ENCODE data around the gene OPCML. TPM values are rescaled to one million over a fixed set of nuclear protein-coding genes. Genes with fewer than 3 reads are reported as not detected.

The OPCML gene
- total RNA-seq, 2 experiments from 2014 or later, result not detected

DNA sequence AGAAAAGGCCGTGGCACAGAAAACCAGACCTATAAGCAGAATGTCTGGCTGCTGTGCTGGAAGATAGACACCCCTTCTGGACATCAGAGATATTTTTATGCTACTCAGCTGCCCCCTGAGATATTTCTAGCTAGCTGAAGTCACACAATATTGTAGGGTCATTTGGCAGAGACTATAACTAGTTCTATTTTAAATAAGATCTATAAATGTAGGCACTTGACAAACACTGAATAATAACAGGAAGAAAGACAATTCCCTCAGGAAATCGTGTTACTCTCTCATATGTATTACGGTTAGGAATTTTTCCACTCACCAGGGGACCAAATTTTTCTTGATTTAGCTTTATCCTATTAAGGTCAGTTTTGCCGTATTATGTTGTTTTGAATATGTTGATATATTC lies 845.4 kb downstream of the OPCML start:
- CTCF ChIA-PET, result interaction anchor here (0.7 kb wide), 1 partner anchor 14 kb away, joined by 4 read pairs; no protein-coding TSS in a partner anchor
- H3K4me1 Mint-ChIP-seq, result peaks cover 6% of the 10 kb centered on the region
- no peak overlapping the region for H3K27ac Mint-ChIP-seq
- H3K9me3 Mint-ChIP-seq (ENCODE audit: low read depth), result no peaks in the 10 kb centered on the region
- no peaks in the 10 kb centered on the region for H3K27me3 Mint-ChIP-seq
- no peaks in the 10 kb centered on the region for H3K36me3 Mint-ChIP-seq (ENCODE audit: low read depth)
- DNase-seq (no peak), ATAC-seq (no peak)
- intact Hi-C loops (cut with DNase I, micrococcal nuclease), result no loop called here
- POLR2A ChIA-PET, result no interaction called here
- no peak overlapping the region for H3K4me3 Mint-ChIP-seq

DNA sequence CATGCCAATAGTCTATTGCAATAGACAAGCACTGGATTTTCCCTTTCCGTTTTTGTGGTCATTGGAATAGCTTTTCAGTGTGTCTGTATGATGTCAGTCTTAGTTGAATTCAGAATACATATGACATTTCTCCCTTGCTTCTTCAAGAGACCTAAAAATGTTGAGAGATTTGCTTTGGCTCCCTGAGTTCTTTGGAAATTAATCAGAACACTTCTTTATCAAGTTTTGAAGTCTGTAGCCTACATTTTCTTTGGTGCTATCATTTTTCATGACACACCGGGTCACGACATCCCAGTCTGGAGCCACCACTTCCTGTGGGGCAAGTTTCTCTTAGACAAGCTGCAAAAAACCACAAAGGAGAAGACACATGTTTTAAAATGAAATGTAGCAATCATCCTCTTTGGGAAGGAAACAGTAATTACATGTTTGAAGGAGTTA lies 847.1 kb downstream of the OPCML start:
- no peak overlapping the region for H3K4me3 Mint-ChIP-seq
- POLR2A ChIA-PET, result no interaction called here
- ATAC-seq, result no peak
- no peak overlapping the region for H3K27ac Mint-ChIP-seq
- intact Hi-C loops (cut with DNase I, micrococcal nuclease), result no loop called here
- H3K36me3 Mint-ChIP-seq (ENCODE audit: low read depth), result no peaks in the 10 kb centered on the region
- H3K9me3 Mint-ChIP-seq (ENCODE audit: low read depth), result no peaks in the 10 kb centered on the region
- CTCF ChIA-PET, result interaction anchor here (1.1 kb wide), 1 partner anchor 8 kb away, joined by 3 read pairs; no protein-coding TSS in a partner anchor
- DNase-seq, result peak; percentile 25
- peaks cover 6% of the 10 kb centered on the region for H3K4me1 Mint-ChIP-seq
- H3K27me3 Mint-ChIP-seq, result no peaks in the 10 kb centered on the region

DNA sequence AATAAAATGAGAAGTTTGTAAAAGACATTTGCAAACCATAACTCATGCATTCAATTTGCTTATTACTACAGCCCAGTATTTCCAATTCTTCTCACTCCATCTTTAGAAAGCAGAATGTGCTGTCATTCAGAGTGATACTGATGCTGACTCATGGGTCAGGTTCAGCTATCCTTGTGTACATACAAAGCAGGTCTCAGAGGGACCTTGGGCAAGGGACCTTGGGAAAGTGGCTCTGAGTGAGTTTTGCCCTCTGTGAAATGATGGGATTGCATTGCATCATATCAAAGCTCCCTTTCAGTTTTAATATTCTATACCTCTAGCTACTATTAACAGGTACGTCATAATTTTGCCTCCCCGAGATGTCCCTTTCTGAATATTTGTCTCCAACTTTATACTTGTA lies 848.7 kb downstream of the OPCML start:
- intact Hi-C loops (cut with DNase I, micrococcal nuclease), result no loop called here
- CTCF ChIA-PET, result no interaction called here
- H3K27ac Mint-ChIP-seq, result no peak overlapping the region
- H3K9me3 Mint-ChIP-seq (ENCODE audit: low read depth), result no peaks in the 10 kb centered on the region
- H3K27me3 Mint-ChIP-seq, result no peaks in the 10 kb centered on the region
- H3K4me1 Mint-ChIP-seq, result peaks cover 6% of the 10 kb centered on the region
- POLR2A ChIA-PET, result no interaction called here
- H3K4me3 Mint-ChIP-seq, result no peak overlapping the region
- no peak for DNase-seq
- no peak for ATAC-seq
- no peaks in the 10 kb centered on the region for H3K36me3 Mint-ChIP-seq (ENCODE audit: low read depth)

DNA sequence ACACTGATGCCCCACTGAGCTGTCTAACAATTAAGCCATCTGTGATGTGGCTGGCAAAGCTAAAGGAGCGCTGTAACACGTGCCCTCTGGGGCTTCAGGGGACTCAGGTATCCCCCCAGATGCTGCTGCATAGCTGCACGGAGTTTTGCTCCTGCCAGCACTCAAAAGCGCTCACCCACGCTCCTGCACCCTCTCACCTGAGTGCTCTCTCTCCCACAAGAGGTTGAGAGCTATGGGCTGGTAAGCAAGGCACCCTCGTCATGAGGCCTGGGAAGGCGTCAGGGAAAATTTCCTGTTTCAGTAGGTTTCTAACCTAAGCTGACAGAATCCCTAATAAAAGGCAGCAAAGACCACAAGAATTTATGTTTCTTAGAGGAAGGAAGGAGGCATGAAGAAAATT lies 850.3 kb downstream of the OPCML start:
- peaks cover 6% of the 10 kb centered on the region for H3K4me1 Mint-ChIP-seq
- no peaks in the 10 kb centered on the region for H3K27me3 Mint-ChIP-seq
- H3K27ac Mint-ChIP-seq, result no peak overlapping the region
- no peaks in the 10 kb centered on the region for H3K36me3 Mint-ChIP-seq (ENCODE audit: low read depth)
- ATAC-seq (no peak), DNase-seq (no peak)
- ChIA-PET CTCF (no interaction called here), POLR2A (no interaction called here)
- peaks cover 4% of the 10 kb centered on the region for H3K9me3 Mint-ChIP-seq (ENCODE audit: low read depth)
- no peak overlapping the region for H3K4me3 Mint-ChIP-seq
- intact Hi-C loops (cut with DNase I, micrococcal nuclease), result no loop called here

DNA sequence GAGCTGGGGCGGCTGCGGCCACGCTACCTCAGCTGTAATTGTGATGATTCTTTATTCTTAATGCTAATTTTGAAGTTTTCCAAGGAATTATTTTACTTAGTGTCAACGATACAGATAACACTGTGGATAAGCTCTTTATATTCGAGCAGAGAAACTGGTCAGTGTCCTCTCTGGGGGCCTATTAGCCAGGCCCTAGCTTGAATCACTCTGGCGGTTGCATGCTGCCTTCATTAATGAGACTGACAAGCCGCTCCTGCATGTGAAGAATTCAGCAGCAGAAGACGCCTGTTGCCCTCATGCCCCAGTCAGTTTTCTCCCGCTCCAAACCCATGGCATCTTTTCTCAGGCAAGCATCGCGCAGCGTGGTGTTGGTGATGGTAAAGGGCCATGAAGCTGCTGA lies 851.7 kb downstream of the OPCML start:
- Mint-ChIP-seq H3K4me1 (peaks cover 6% of the 10 kb centered on the region), H3K4me3 (no peak overlapping the region), H3K9me3 (ENCODE audit: low read depth) (peaks cover 4% of the 10 kb centered on the region), H3K36me3 (ENCODE audit: low read depth) (no peaks in the 10 kb centered on the region), H3K27ac (no peak overlapping the region), H3K27me3 (no peaks in the 10 kb centered on the region)
- POLR2A ChIA-PET, result no interaction called here
- DNase-seq (no peak), ATAC-seq (no peak)
- CTCF ChIA-PET, result interaction anchor here (0.9 kb wide), 1 partner anchor 10 kb away, joined by 3 read pairs; no protein-coding TSS in a partner anchor
- intact Hi-C loops (cut with DNase I, micrococcal nuclease), result no loop called here

DNA sequence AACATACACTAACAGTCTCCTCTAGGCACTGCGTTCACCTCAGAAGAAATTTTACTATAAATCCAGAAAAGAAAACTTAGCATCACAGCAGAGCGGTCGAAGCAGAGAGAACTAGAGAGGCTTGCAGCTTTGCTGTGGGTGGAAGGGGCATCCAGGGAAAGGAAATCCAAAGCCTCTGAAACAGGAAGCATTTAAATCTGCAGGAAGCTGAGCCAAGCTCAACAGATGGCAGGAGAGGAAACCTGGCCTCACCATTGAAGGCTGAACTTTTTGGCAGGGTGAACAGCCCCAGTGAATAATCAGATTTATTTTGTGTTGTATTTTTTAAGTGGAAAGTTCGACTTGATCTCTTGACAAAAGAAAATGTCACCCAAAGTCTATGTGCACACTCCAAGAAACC lies 858.1 kb downstream of the OPCML start:
- intact Hi-C loops (cut with DNase I, micrococcal nuclease), result no loop called here
- ChIA-PET POLR2A (no interaction called here), CTCF (no interaction called here)
- no peaks in the 10 kb centered on the region for H3K4me1 Mint-ChIP-seq
- no peaks in the 10 kb centered on the region for H3K36me3 Mint-ChIP-seq (ENCODE audit: low read depth)
- peaks cover 4% of the 10 kb centered on the region for H3K9me3 Mint-ChIP-seq (ENCODE audit: low read depth)
- no peak for ATAC-seq
- no peak overlapping the region for H3K27ac Mint-ChIP-seq
- no peaks in the 10 kb centered on the region for H3K27me3 Mint-ChIP-seq
- no peak overlapping the region for H3K4me3 Mint-ChIP-seq
- no peak for DNase-seq

DNA sequence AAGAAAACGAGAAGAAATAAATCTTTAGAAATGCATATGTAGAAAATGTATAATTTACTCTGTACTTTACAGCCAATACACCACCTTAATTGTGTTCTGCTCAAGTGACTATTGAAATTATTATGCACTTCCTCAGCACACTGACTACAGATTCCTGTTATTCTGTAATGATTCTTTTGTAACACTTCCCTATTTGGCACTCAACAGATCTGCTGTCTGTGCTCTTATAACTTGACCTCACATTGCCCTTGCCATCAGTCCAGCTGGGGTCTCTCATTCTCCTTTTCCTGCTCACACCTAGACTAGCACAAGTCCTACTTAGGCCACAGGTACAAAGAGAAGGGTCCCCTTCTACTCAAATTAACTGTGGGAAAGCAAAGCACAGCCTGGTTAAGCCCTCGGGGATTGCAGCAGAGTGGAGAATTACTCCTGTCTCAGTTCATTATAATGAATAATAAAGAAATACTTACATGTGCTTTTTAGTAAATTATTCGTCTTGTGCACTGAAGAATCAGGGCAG lies 860.4 kb downstream of the OPCML start:
- H3K4me3 Mint-ChIP-seq, result no peak overlapping the region
- no peak for DNase-seq
- H3K36me3 Mint-ChIP-seq (ENCODE audit: low read depth), result no peaks in the 10 kb centered on the region
- no peaks in the 10 kb centered on the region for H3K4me1 Mint-ChIP-seq
- no peak overlapping the region for H3K27ac Mint-ChIP-seq
- H3K27me3 Mint-ChIP-seq, result no peaks in the 10 kb centered on the region
- no peaks in the 10 kb centered on the region for H3K9me3 Mint-ChIP-seq (ENCODE audit: low read depth)
- ChIA-PET POLR2A (no interaction called here), CTCF (interaction anchor here (0.6 kb wide), 1 partner anchor 122 kb away, joined by 6 read pairs; no protein-coding TSS in a partner anchor)
- no peak for ATAC-seq
- intact Hi-C loops (cut with DNase I, micrococcal nuclease), result no loop called here

DNA sequence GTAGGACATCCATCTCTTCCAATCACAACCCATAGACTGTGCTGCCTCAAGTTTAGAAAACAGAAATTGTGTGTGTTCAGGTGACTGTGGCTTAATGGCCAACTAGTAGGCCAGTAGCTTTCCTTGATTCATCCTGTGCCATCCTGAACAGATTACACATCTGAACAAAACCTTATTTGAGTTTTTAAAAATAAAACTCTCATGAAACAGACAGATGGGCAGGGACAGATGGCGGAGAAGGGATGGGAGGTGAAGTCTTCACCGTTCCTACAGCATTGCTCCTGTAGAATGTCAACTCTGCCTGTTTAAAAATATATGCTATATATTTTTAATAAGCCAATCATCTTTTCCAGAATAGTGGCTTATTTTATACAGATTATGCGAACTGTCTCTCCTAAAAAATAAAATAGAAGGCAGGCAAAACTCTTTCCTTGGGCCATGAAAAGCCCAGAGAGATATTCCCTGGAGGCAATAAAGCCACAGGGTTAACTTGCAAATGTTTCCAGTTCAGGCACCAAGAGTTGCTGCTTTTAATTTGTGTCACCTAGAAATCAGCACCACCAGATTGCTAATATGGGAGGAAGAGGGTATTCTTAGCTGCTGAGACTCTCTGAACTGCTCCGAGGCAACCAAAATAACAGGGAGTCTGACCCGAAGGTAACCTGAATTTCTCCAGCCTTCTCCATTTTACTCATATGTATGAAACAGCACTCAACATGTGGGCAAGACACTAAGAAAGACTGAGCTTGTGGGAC lies 861.2 kb downstream of the OPCML start:
- ATAC-seq (no peak), DNase-seq (no peak)
- no peak overlapping the region for H3K4me3 Mint-ChIP-seq
- H3K4me1 Mint-ChIP-seq, result no peaks in the 10 kb centered on the region
- ChIA-PET CTCF (interaction anchor here (0.6 kb wide), 1 partner anchor 123 kb away, joined by 6 read pairs; no protein-coding TSS in a partner anchor), POLR2A (no interaction called here)
- intact Hi-C loops (cut with DNase I, micrococcal nuclease), result no loop called here
- H3K27me3 Mint-ChIP-seq, result no peaks in the 10 kb centered on the region
- no peak overlapping the region for H3K27ac Mint-ChIP-seq
- no peaks in the 10 kb centered on the region for H3K9me3 Mint-ChIP-seq (ENCODE audit: low read depth)
- H3K36me3 Mint-ChIP-seq (ENCODE audit: low read depth), result no peaks in the 10 kb centered on the region

DNA sequence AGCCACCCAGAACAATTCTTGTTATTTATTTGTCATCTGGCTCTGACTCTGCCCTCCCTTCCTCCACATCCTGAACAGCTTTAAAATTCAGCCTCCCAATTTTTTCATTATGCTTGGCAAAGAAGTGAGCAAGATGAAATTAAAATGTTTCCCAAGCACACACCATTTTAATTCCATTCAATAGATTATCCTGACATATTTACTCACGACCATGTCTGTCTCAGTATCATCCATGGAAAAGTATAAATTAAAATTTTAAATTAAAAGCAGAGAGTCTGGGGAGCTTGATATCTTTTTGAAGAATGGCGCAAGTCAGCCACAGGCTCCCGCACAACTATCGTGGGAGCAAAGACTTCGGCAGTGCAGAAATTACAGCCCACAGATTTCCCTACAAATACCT lies 862.4 kb downstream of the OPCML start:
- Mint-ChIP-seq H3K36me3 (ENCODE audit: low read depth) (no peaks in the 10 kb centered on the region), H3K4me3 (no peak overlapping the region), H3K27me3 (no peaks in the 10 kb centered on the region), H3K9me3 (ENCODE audit: low read depth) (no peaks in the 10 kb centered on the region), H3K27ac (no peak overlapping the region), H3K4me1 (no peaks in the 10 kb centered on the region)
- no peak for ATAC-seq
- no peak for DNase-seq
- ChIA-PET POLR2A (no interaction called here), CTCF (interaction anchor here (1.0 kb wide), 1 partner anchor 16 kb away, joined by 3 read pairs; no protein-coding TSS in a partner anchor)
- intact Hi-C loops (cut with DNase I, micrococcal nuclease), result no loop called here

DNA sequence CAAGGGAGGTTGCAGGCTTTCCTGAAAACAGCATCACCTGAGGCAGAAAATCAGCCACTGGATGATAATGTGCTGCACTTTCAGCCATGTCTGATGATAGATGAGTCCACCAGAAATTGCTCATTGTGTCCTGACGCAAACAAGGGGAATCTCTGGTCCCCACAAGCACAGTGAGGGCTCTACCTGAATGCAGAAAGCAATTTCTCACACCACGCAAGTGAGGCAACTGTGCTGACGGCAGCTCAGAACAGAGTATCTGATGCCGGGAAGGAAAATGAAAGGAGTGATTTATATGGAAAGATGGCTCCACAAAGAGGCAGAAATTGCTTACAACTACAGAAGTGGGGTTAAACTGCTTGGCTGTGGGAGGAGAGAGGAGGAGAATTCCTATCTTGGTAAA lies 867.1 kb downstream of the OPCML start:
- H3K4me1 Mint-ChIP-seq, result no peaks in the 10 kb centered on the region
- ATAC-seq (no peak), DNase-seq (no peak)
- ChIA-PET POLR2A (no interaction called here), CTCF (no interaction called here)
- H3K9me3 Mint-ChIP-seq (ENCODE audit: low read depth), result no peaks in the 10 kb centered on the region
- intact Hi-C loops (cut with DNase I, micrococcal nuclease), result no loop called here
- H3K36me3 Mint-ChIP-seq (ENCODE audit: low read depth), result no peaks in the 10 kb centered on the region
- no peaks in the 10 kb centered on the region for H3K27me3 Mint-ChIP-seq
- no peak overlapping the region for H3K27ac Mint-ChIP-seq
- no peak overlapping the region for H3K4me3 Mint-ChIP-seq

DNA sequence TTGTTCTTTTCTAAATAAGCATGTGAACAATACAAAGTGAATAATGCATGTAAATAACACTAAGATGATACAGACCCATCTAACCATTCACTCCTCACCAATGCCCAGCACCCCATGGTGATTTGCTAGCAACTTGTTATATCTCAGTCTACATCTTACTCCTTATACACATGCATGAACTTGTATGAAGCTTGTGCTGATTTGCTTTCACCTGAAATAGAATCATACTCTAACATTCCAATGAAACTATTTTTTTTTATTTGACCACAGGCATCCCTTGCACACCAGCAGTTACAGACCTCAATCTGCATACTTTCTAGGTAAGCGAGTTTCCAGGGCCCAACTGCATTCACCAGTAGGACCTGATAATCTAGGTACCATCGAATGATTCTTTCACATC lies 873.6 kb downstream of the OPCML start:
- DNase-seq (no peak), ATAC-seq (no peak)
- Mint-ChIP-seq H3K4me1 (no peaks in the 10 kb centered on the region), H3K27me3 (no peaks in the 10 kb centered on the region), H3K4me3 (no peak overlapping the region), H3K27ac (no peak overlapping the region), H3K9me3 (ENCODE audit: low read depth) (peaks cover 2% of the 10 kb centered on the region), H3K36me3 (ENCODE audit: low read depth) (no peaks in the 10 kb centered on the region)
- ChIA-PET POLR2A (no interaction called here), CTCF (interaction anchor here (0.6 kb wide), 1 partner anchor 198 kb away, joined by 3 read pairs; no protein-coding TSS in a partner anchor)
- intact Hi-C loops (cut with DNase I, micrococcal nuclease), result no loop called here

DNA sequence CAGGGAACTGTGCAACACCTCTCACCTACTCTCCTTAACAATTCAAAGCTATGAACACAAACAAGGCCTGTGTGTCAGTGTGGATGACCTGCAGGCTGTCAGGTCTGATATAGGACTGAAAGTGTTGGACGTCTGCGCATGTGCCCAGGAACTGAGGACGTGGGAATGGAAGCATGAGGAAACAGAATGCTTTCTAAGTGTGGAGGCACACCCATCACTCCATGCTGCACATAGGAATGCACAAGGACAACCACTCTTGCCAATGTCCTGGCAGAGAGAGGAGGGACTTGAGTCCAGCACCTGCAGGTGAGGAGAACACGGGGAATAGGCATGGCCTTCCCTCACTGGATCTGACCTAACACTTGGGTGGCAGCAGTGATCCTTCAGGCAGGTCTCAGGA lies 874.3 kb downstream of the OPCML start:
- Mint-ChIP-seq H3K4me3 (no peak overlapping the region), H3K27ac (no peak overlapping the region), H3K27me3 (no peaks in the 10 kb centered on the region), H3K4me1 (no peaks in the 10 kb centered on the region), H3K36me3 (ENCODE audit: low read depth) (no peaks in the 10 kb centered on the region), H3K9me3 (ENCODE audit: low read depth) (peaks cover 2% of the 10 kb centered on the region)
- ATAC-seq (no peak), DNase-seq (no peak)
- intact Hi-C loops (cut with DNase I, micrococcal nuclease), result no loop called here
- CTCF ChIA-PET, result no interaction called here
- POLR2A ChIA-PET, result no interaction called here
